HepG2 (cell line): ENCODE results near the gene GCNT3. TPM values are rescaled to one million over a fixed set of nuclear protein-coding genes. Genes with fewer than 3 reads are reported as not detected.
A peak's percentile ranks its signal among the peaks of the same experiment; 100 is the strongest.

ENCODE experiments used
- JARID2 ChIP-seq: sonication (generic); formaldehyde crosslinking; IDR thresholded peaks from 2 replicates; pipeline ENCODE4 v1.8.1; 2023; ENCODE audit warnings: missing genetic modification reagents, inconsistent platforms; ENCODE audit not compliant: insufficient replicate concordance
- NR2F1 ChIP-seq, 2 experiments: fragments of 450-650 bp in 1 of 2; formaldehyde crosslinking in 1 of 2; IDR thresholded peaks; 2 replicates each; pipeline versions ENCODE4 v1.5.0 to v1.6.1; 2016 to 2020; ENCODE audit warnings: mild to moderate bottlenecking in 1 of 2, missing compliant biosample characterization in 1 of 2, missing genetic modification reagents in 1 of 2, moderate library complexity in 1 of 2
- RARA ChIP-seq: IDR thresholded peaks from 2 replicates; pipeline ENCODE4 v1.6.1; 2016; ENCODE audit warnings: missing genetic modification reagents, missing compliant biosample characterization
- RCOR2 ChIP-seq: IDR thresholded peaks from 2 replicates; pipeline ENCODE4 v1.6.1; 2016; ENCODE audit warnings: missing biosample characterization, missing genetic modification reagents
- ZMYM2 ChIP-seq: sonication (generic); formaldehyde crosslinking; IDR thresholded peaks from 2 replicates; pipeline ENCODE4 v1.8.0; 2022; ENCODE audit warnings: mild to moderate bottlenecking, missing genetic modification reagents
- ZNF260 ChIP-seq: sonication (generic); formaldehyde crosslinking; IDR thresholded peaks from 2 replicates; pipeline ENCODE4 v1.4.0; 2020; ENCODE audit warnings: missing genetic modification reagents, low read depth, mild to moderate bottlenecking, borderline replicate concordance
- ZNF367 ChIP-seq: sonication (generic); formaldehyde crosslinking; IDR thresholded peaks from 2 replicates; pipeline ENCODE4 v1.4.0; 2020; ENCODE audit warnings: missing genetic modification reagents, borderline replicate concordance
- ZNF7 ChIP-seq: IDR thresholded peaks from 2 replicates; pipeline ENCODE4 v1.6.1; 2016; ENCODE audit warnings: missing biosample characterization, missing genetic modification reagents
- ZNF703 ChIP-seq: sonication (generic); formaldehyde crosslinking; IDR thresholded peaks from 2 replicates; pipeline ENCODE4 v1.5.1; 2020; ENCODE audit warnings: missing genetic modification reagents, mild to moderate bottlenecking, moderate library complexity, borderline replicate concordance
- polyA plus RNA-seq, 8 experiments: library from polyadenylated mRNA; depleted of rRNA in 3 of 8; stranded (reverse) in 7 of 8; unstranded in 1 of 8; fragments of >200 nt; fragmentation: Illumina TruSeq in 4 of 8; extraction: Trizol in 4 of 8; gene quantifications; 2 replicates each; pipeline versions ENCODE4 v1.2.1 to v1.2.3, GENCODE V29; 2011 to 2016; ENCODE audit warnings: low read depth in 4 of 8, missing spikeins in 1 of 8, mixed read lengths in 1 of 8; ENCODE audit not compliant: insufficient read depth in 1 of 8
- total RNA-seq, 5 experiments: library from RNA; depleted of rRNA; stranded (reverse); fragments of >200 nt; fragmentation: Illumina TruSeq; extraction: Trizol; gene quantifications; 2 replicates each; pipeline ENCODE4 v1.2.3, GENCODE V29; 2016; ENCODE audit warnings: low read depth in 1 of 5
- TF ChIP-seq, protein P1 (sequence below): sonication (generic); formaldehyde crosslinking; conservative IDR thresholded peaks from 2 replicates; pipeline ENCODE4 v1.4.0; 2020; ENCODE audit warnings: missing genetic modification reagents
- TF ChIP-seq, protein P2 (sequence below): sonication (generic); formaldehyde crosslinking; IDR thresholded peaks from 2 replicates; pipeline ENCODE4 v1.4.0; 2020; ENCODE audit warnings: missing genetic modification reagents, borderline replicate concordance
- TF ChIP-seq, protein P3 (sequence below): sonication (generic); formaldehyde crosslinking; IDR thresholded peaks from 2 replicates; pipeline ENCODE4 v1.5.1; 2020; ENCODE audit warnings: mild to moderate bottlenecking, missing genetic modification reagents, moderate library complexity
- TF ChIP-seq, protein P4 (sequence below): IDR thresholded peaks from 2 replicates; pipeline ENCODE4 v1.6.1; 2012; ENCODE audit warnings: low read depth, low read length, improper control_type of control experiment
- TF ChIP-seq, protein P5 (sequence below), 2 experiments: sonication (generic) in 1 of 2; formaldehyde crosslinking in 1 of 2; IDR thresholded peaks; 2 replicates each; pipeline versions ENCODE4 v1.6.1 to v1.9.0; 2014 to 2022; ENCODE audit warnings: antibody characterized with exemption in 1 of 2, borderline replicate concordance in 1 of 2, inconsistent platforms in 1 of 2, low read depth in 1 of 2, missing genetic modification reagents in 1 of 2

GCNT3 gene
- total and polyA plus RNA-seq, 2 of the 13 experiments (the other 11 are each of a cell fraction or from before 2014, with no cell fraction given): 6.8 to 9.8 TPM

DNA sequence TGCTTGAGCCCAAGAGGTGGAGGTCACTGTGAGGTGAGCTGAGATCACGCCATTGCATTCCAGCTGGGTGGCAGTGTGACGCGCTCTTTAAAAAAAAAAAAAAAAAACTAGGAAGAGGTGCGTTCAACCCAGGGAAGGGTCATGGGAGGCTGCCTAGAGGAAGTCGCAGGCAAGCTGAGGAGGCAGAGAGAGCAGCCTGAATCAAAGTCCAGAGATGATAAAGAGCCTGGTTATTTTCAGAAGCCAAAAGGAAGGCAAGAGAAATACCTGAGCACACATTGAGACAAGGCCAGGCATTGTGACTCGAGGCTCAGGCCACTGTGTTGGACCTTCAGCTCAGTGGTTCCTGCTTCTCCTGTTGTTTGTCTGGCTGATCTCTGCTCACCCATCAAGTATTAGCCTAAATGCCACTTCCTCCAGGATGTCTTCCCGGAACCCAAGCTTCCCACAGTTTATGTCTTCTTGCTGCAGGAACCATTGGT lies 16.1 kb upstream of the GCNT3 start (continued):
- TF ChIP-seq, protein P1, sequence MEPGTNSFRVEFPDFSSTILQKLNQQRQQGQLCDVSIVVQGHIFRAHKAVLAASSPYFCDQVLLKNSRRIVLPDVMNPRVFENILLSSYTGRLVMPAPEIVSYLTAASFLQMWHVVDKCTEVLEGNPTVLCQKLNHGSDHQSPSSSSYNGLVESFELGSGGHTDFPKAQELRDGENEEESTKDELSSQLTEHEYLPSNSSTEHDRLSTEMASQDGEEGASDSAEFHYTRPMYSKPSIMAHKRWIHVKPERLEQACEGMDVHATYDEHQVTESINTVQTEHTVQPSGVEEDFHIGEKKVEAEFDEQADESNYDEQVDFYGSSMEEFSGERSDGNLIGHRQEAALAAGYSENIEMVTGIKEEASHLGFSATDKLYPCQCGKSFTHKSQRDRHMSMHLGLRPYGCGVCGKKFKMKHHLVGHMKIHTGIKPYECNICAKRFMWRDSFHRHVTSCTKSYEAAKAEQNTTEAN (CRISPR knock-in tag): no peak
- no peak for TF ChIP-seq ZNF703 (CRISPR knock-in tag)
- no peak for TF ChIP-seq ZNF7 (CRISPR knock-in tag)
- TF ChIP-seq, protein P2, sequence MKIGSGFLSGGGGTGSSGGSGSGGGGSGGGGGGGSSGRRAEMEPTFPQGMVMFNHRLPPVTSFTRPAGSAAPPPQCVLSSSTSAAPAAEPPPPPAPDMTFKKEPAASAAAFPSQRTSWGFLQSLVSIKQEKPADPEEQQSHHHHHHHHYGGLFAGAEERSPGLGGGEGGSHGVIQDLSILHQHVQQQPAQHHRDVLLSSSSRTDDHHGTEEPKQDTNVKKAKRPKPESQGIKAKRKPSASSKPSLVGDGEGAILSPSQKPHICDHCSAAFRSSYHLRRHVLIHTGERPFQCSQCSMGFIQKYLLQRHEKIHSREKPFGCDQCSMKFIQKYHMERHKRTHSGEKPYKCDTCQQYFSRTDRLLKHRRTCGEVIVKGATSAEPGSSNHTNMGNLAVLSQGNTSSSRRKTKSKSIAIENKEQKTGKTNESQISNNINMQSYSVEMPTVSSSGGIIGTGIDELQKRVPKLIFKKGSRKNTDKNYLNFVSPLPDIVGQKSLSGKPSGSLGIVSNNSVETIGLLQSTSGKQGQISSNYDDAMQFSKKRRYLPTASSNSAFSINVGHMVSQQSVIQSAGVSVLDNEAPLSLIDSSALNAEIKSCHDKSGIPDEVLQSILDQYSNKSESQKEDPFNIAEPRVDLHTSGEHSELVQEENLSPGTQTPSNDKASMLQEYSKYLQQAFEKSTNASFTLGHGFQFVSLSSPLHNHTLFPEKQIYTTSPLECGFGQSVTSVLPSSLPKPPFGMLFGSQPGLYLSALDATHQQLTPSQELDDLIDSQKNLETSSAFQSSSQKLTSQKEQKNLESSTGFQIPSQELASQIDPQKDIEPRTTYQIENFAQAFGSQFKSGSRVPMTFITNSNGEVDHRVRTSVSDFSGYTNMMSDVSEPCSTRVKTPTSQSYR (CRISPR knock-in tag): no peak
- TF ChIP-seq RCOR2 (CRISPR knock-in tag): peak; percentile 58; the same call in 1 of the 2 replicates
- no peak for TF ChIP-seq ZNF260 (CRISPR knock-in tag)
- peak; percentile 30; the same call in 1 of the 2 replicates for TF ChIP-seq RARA (CRISPR knock-in tag)
- TF ChIP-seq ZMYM2 (CRISPR knock-in tag): peak; percentile 63; the same call in 1 of the 2 replicates
- TF ChIP-seq, protein P3, sequence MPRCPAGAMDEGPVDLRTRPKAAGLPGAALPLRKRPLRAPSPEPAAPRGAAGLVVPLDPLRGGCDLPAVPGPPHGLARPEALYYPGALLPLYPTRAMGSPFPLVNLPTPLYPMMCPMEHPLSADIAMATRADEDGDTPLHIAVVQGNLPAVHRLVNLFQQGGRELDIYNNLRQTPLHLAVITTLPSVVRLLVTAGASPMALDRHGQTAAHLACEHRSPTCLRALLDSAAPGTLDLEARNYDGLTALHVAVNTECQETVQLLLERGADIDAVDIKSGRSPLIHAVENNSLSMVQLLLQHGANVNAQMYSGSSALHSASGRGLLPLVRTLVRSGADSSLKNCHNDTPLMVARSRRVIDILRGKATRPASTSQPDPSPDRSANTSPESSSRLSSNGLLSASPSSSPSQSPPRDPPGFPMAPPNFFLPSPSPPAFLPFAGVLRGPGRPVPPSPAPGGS (CRISPR knock-in tag): no peak
- TF ChIP-seq ZNF367 (CRISPR knock-in tag): no peak
- TF ChIP-seq, protein P4, sequence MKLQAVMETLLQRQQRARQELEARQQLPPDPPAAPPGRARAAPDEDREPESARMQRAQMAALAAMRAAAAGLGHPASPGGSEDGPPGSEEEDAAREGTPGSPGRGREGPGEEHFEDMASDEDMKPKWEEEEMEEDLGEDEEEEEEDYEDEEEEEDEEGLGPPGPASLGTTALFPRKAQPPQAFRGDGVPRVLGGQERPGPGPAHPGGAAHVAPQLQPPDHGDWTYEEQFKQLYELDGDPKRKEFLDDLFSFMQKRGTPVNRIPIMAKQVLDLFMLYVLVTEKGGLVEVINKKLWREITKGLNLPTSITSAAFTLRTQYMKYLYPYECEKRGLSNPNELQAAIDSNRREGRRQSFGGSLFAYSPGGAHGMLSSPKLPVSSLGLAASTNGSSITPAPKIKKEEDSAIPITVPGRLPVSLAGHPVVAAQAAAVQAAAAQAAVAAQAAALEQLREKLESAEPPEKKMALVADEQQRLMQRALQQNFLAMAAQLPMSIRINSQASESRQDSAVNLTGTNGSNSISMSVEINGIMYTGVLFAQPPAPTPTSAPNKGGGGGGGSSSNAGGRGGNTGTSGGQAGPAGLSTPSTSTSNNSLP: no peak
- no peak for TF ChIP-seq JARID2 (CRISPR knock-in tag)
- TF ChIP-seq, protein P5, sequence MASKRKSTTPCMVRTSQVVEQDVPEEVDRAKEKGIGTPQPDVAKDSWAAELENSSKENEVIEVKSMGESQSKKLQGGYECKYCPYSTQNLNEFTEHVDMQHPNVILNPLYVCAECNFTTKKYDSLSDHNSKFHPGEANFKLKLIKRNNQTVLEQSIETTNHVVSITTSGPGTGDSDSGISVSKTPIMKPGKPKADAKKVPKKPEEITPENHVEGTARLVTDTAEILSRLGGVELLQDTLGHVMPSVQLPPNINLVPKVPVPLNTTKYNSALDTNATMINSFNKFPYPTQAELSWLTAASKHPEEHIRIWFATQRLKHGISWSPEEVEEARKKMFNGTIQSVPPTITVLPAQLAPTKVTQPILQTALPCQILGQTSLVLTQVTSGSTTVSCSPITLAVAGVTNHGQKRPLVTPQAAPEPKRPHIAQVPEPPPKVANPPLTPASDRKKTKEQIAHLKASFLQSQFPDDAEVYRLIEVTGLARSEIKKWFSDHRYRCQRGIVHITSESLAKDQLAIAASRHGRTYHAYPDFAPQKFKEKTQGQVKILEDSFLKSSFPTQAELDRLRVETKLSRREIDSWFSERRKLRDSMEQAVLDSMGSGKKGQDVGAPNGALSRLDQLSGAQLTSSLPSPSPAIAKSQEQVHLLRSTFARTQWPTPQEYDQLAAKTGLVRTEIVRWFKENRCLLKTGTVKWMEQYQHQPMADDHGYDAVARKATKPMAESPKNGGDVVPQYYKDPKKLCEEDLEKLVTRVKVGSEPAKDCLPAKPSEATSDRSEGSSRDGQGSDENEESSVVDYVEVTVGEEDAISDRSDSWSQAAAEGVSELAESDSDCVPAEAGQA (IDR thresholded peaks at IDR 0.05; ENCODE audit: low read depth): no peak
- TF ChIP-seq, protein P5 (CRISPR knock-in tag; IDR thresholded peaks at IDR 0.05; ENCODE audit: borderline replicate concordance): no peak
- peak in 1 of 2 experiments; percentile 20; a peak in 1 of 4 replicates for TF ChIP-seq NR2F1 (CRISPR knock-in tag; IDR thresholded peaks at IDR 0.05)
